ENCODE results near the gene RMRP. TPM values are rescaled to one million over a fixed set of nuclear protein-coding genes. Genes with fewer than 3 reads are reported as not detected.
"Not testable (repeated sequence)": the region's sequence is repeated elsewhere in the genome, so short reads cannot be mapped to it uniquely, and the experiment has no call there.

RMRP gene
- total RNA-seq, 1 donor: 88,726 TPM

GRCh38 chr9:35646533-35647265, 11.1 kb downstream of the RMRP start:
- Histone ChIP-seq H3K27me3 (ENCODE audit: insufficient read depth, low read length) (no peaks in the 10 kb centered on the region), H3K79me2 (ENCODE audit: insufficient read depth, low read length) (no peaks in the 10 kb centered on the region), H3K36me3 (ENCODE audit: insufficient read depth, low read length) (no peaks in the 10 kb centered on the region), H3K9me3 (ENCODE audit: low read depth, low read length) (no peaks in the 10 kb centered on the region), H3K4me3 (ENCODE audit: insufficient read depth, low read length) (peak overlapping the region; percentile 76), H3K27ac (ENCODE audit: low read depth, low read length) (peak overlapping the region; percentile 95), H4K20me1 (ENCODE audit: insufficient read depth, low read length) (no peaks in the 10 kb centered on the region), H3K4me2 (ENCODE audit: insufficient read depth, low read length) (peak overlapping the region; percentile 89), H3K4me1 (ENCODE audit: insufficient read depth, low read length) (peaks cover 55% of the 10 kb centered on the region), H2AFZ (ENCODE audit: low read length) (peak overlapping the region; percentile 90)
- DNase-seq (ENCODE audit: insufficient read length, low spot score, missing footprints): peak; percentile 97
- TF ChIP-seq CTCF (IDR thresholded peaks at IDR 0.05; ENCODE audit: extremely low read depth, low read depth, low read length): peak; percentile 88

GRCh38 chr9:35646153-35646532, 11.7 kb downstream of the RMRP start:
- Histone ChIP-seq H3K27ac (ENCODE audit: low read depth, low read length) (peak overlapping the region; percentile 95), H3K36me3 (ENCODE audit: insufficient read depth, low read length) (no peaks in the 10 kb centered on the region), H3K9me3 (ENCODE audit: low read depth, low read length) (no peaks in the 10 kb centered on the region), H3K79me2 (ENCODE audit: insufficient read depth, low read length) (no peaks in the 10 kb centered on the region), H4K20me1 (ENCODE audit: insufficient read depth, low read length) (no peaks in the 10 kb centered on the region), H3K4me1 (ENCODE audit: insufficient read depth, low read length) (peaks cover 55% of the 10 kb centered on the region), H3K4me3 (ENCODE audit: insufficient read depth, low read length) (peak overlapping the region; percentile 76), H2AFZ (ENCODE audit: low read length) (peak overlapping the region; percentile 80), H3K4me2 (ENCODE audit: insufficient read depth, low read length) (peak overlapping the region; percentile 89), H3K27me3 (ENCODE audit: insufficient read depth, low read length) (no peaks in the 10 kb centered on the region)
- TF ChIP-seq CTCF (IDR thresholded peaks at IDR 0.05; ENCODE audit: extremely low read depth, low read depth, low read length): no peak
- no peak for DNase-seq (ENCODE audit: insufficient read length, low spot score, missing footprints)

- peaks cover 55% of the 10 kb centered on the region for H3K4me1 ChIP-seq (ENCODE audit: insufficient read depth, low read length)
- not testable (repeated sequence) for H2AFZ ChIP-seq (ENCODE audit: low read length)
Observed at GRCh38 chr9:35645736-35646135, 12.1 kb downstream of the RMRP start.

GRCh38 chr9:35643046-35643445, 14.8 kb downstream of the RMRP start:
- Histone ChIP-seq H2AFZ (ENCODE audit: low read length) (no peak overlapping the region), H3K4me3 (ENCODE audit: insufficient read depth, low read length) (no peak overlapping the region), H3K4me1 (ENCODE audit: insufficient read depth, low read length) (peaks cover 32% of the 10 kb centered on the region), H3K27me3 (ENCODE audit: insufficient read depth, low read length) (no peaks in the 10 kb centered on the region), H3K36me3 (ENCODE audit: insufficient read depth, low read length) (no peaks in the 10 kb centered on the region), H3K79me2 (ENCODE audit: insufficient read depth, low read length) (no peaks in the 10 kb centered on the region), H3K9me3 (ENCODE audit: low read depth, low read length) (no peaks in the 10 kb centered on the region), H3K4me2 (ENCODE audit: insufficient read depth, low read length) (no peak overlapping the region), H4K20me1 (ENCODE audit: insufficient read depth, low read length) (no peaks in the 10 kb centered on the region), H3K27ac (ENCODE audit: low read depth, low read length) (no peak overlapping the region)
- no peak for DNase-seq (ENCODE audit: insufficient read length, low spot score, missing footprints)
- no peak for TF ChIP-seq CTCF (IDR thresholded peaks at IDR 0.05; ENCODE audit: extremely low read depth, low read depth, low read length)

More at GRCh38 chr9:35645736-35646135, 12.1 kb downstream of the RMRP start:
- H3K79me2 ChIP-seq (ENCODE audit: insufficient read depth, low read length); H3K36me3 ChIP-seq (ENCODE audit: insufficient read depth, low read length); H3K9me3 ChIP-seq (ENCODE audit: low read depth, low read length); H3K27me3 ChIP-seq (ENCODE audit: insufficient read depth, low read length); H4K20me1 ChIP-seq (ENCODE audit: insufficient read depth, low read length); DNase-seq (ENCODE audit: insufficient read length, low spot score, missing footprints): not testable (repeated sequence)
- H3K4me3 ChIP-seq (ENCODE audit: insufficient read depth, low read length): peak overlapping the region; percentile 76
- peak overlapping the region; percentile 89 for H3K4me2 ChIP-seq (ENCODE audit: insufficient read depth, low read length)
- peak overlapping the region; percentile 95 for H3K27ac ChIP-seq (ENCODE audit: low read depth, low read length)

GRCh38 chr9:35641478-35641877, 16.3 kb downstream of the RMRP start:
- not testable (repeated sequence) for H3K4me3 ChIP-seq (ENCODE audit: insufficient read depth, low read length); H3K9me3 ChIP-seq (ENCODE audit: low read depth, low read length); H3K27ac ChIP-seq (ENCODE audit: low read depth, low read length); H4K20me1 ChIP-seq (ENCODE audit: insufficient read depth, low read length); H3K27me3 ChIP-seq (ENCODE audit: insufficient read depth, low read length); H3K36me3 ChIP-seq (ENCODE audit: insufficient read depth, low read length); H3K4me2 ChIP-seq (ENCODE audit: insufficient read depth, low read length); H2AFZ ChIP-seq (ENCODE audit: low read length); H3K79me2 ChIP-seq (ENCODE audit: insufficient read depth, low read length); DNase-seq (ENCODE audit: insufficient read length, low spot score, missing footprints)
- H3K4me1 ChIP-seq (ENCODE audit: insufficient read depth, low read length): peaks cover 28% of the 10 kb centered on the region

GRCh38 chr9:35640431-35640830, 17.4 kb downstream of the RMRP start:
- not testable (repeated sequence) for H3K36me3 ChIP-seq (ENCODE audit: insufficient read depth, low read length); H3K27me3 ChIP-seq (ENCODE audit: insufficient read depth, low read length); H3K4me2 ChIP-seq (ENCODE audit: insufficient read depth, low read length); H3K79me2 ChIP-seq (ENCODE audit: insufficient read depth, low read length); H3K4me3 ChIP-seq (ENCODE audit: insufficient read depth, low read length); H4K20me1 ChIP-seq (ENCODE audit: insufficient read depth, low read length); DNase-seq (ENCODE audit: insufficient read length, low spot score, missing footprints); H3K9me3 ChIP-seq (ENCODE audit: low read depth, low read length); H2AFZ ChIP-seq (ENCODE audit: low read length); H3K27ac ChIP-seq (ENCODE audit: low read depth, low read length)
- H3K4me1 ChIP-seq (ENCODE audit: insufficient read depth, low read length): peaks cover 23% of the 10 kb centered on the region

Measured in osteoblast (primary cell).